GM06990 (cell line): ENCODE results near the gene FOXN3.

Experiments
- DNase-seq: peaks from one replicate; pipeline ENCODE4 v3.0.0-alpha.2; 2011; ENCODE audit not compliant: insufficient read length; ENCODE audit errors: extremely low read depth
- H3K27me3 ChIP-seq: replicated peaks from 2 replicates; pipeline ENCODE4 v1.6.0; 2011; ENCODE audit warnings: low read length; ENCODE audit not compliant: control insufficient read depth, insufficient read depth
- H3K36me3 ChIP-seq: 2 replicates; pipeline ENCODE4 v1.5.1; 2011; ENCODE audit warnings: low read length; ENCODE audit not compliant: control insufficient read depth, insufficient read depth
- H3K4me3 ChIP-seq: replicated peaks from 2 replicates; pipeline ENCODE4 v1.5.1; 2011; ENCODE audit warnings: low read depth, mild to moderate bottlenecking, control low read depth, low read length
- TF ChIP-seq, protein P1 (sequence below): IDR thresholded peaks from 2 replicates; pipeline ENCODE4 v1.5.1; 2011; ENCODE audit warnings: low read length, control low read depth, mild to moderate bottlenecking, inconsistent platforms; ENCODE audit not compliant: insufficient read depth, poor library complexity, severe bottlenecking

FOXN3 gene

GRCh38 chr14:89293314-89293916, 123.6 kb downstream of the FOXN3 start:
- Histone ChIP-seq H3K27me3 (no peaks in the 10 kb centered on the region), H3K36me3 (no peaks in the 10 kb centered on the region; the same call in 1 of the 2 replicates), H3K4me3 (no peak overlapping the region)
- no peak for DNase-seq
- TF ChIP-seq, protein P1, sequence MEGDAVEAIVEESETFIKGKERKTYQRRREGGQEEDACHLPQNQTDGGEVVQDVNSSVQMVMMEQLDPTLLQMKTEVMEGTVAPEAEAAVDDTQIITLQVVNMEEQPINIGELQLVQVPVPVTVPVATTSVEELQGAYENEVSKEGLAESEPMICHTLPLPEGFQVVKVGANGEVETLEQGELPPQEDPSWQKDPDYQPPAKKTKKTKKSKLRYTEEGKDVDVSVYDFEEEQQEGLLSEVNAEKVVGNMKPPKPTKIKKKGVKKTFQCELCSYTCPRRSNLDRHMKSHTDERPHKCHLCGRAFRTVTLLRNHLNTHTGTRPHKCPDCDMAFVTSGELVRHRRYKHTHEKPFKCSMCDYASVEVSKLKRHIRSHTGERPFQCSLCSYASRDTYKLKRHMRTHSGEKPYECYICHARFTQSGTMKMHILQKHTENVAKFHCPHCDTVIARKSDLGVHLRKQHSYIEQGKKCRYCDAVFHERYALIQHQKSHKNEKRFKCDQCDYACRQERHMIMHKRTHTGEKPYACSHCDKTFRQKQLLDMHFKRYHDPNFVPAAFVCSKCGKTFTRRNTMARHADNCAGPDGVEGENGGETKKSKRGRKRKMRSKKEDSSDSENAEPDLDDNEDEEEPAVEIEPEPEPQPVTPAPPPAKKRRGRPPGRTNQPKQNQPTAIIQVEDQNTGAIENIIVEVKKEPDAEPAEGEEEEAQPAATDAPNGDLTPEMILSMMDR = no peak

GRCh38 chr14:89292579-89293313, 124.3 kb downstream of the FOXN3 start:
- TF ChIP-seq, protein P1 = no peak
- no peaks in the 10 kb centered on the region for H3K27me3 ChIP-seq
- DNase-seq = no peak
- H3K36me3 ChIP-seq = no peaks in the 10 kb centered on the region; the same call in 1 of the 2 replicates
- no peak overlapping the region for H3K4me3 ChIP-seq

- TF ChIP-seq, protein P1 = no peak
- no peaks in the 10 kb centered on the region for H3K27me3 ChIP-seq
Observed at GRCh38 chr14:89291351-89291940, 125.6 kb downstream of the FOXN3 start.

GRCh38 chr14:89290813-89291212, 126.2 kb downstream of the FOXN3 start:
- H3K27me3 ChIP-seq = no peaks in the 10 kb centered on the region
- TF ChIP-seq, protein P1 = no peak
- H3K36me3 ChIP-seq = no peaks in the 10 kb centered on the region; the same call in 1 of the 2 replicates
- DNase-seq = no peak
- no peak overlapping the region for H3K4me3 ChIP-seq

More at GRCh38 chr14:89291351-89291940, 125.6 kb downstream of the FOXN3 start:
- no peaks in the 10 kb centered on the region; the same call in 1 of the 2 replicates for H3K36me3 ChIP-seq
- DNase-seq = no peak
- H3K4me3 ChIP-seq = no peak overlapping the region

- TF ChIP-seq, protein P1 = no peak
- Histone ChIP-seq H3K36me3 (no peaks in the 10 kb centered on the region; the same call in 1 of the 2 replicates), H3K4me3 (no peak overlapping the region), H3K27me3 (no peaks in the 10 kb centered on the region)
- no peak for DNase-seq
Observed at GRCh38 chr14:89289477-89289876, 127.6 kb downstream of the FOXN3 start.
